GM21447 (cell line): Measurements from ENCODE around the gene SLC6A8.
"Not testable (repeated sequence)": the region's sequence is repeated elsewhere in the genome, so short reads cannot be mapped to it uniquely, and the experiment has no call there.

ENCODE experiments used
- ATAC-seq: cut with Tn5 transposase; IDR thresholded peaks from one replicate; pipeline ENCODE4 v1.9.1; 2021; ENCODE audit not compliant: unreplicated experiment

Gene SLC6A8

GRCh38 chrX:153745067-153745433, 57.3 kb downstream of the SLC6A8 start:
- ATAC-seq: not testable (repeated sequence)
